Ascending aorta (tissue), 2 donors: ENCODE data around the gene TTC23. TPM values are rescaled to one million over a fixed set of nuclear protein-coding genes. Genes with fewer than 3 reads are reported as not detected.
A peak's percentile ranks its signal among the peaks of the same experiment; 100 is the strongest.

Experiments
- DNase-seq, 2 donors: peaks; one replicate each; pipeline ENCODE4 v3.0.0-alpha.2; 2019; ENCODE audit warnings: low spot score in 2 of 2
- H3K27ac ChIP-seq, 2 donors: fragments of 200-600 bp; sonication (generic); one replicate each; pipeline ENCODE4 v1.5.1; 2016 to 2017; ENCODE audit warnings: mild to moderate bottlenecking in 1 of 2
- H3K27me3 ChIP-seq: fragments of 200-600 bp; sonication (generic); one replicate; pipeline ENCODE4 v1.5.1; 2017
- H3K36me3 ChIP-seq, 2 donors: fragments of 200-600 bp; sonication (generic); one replicate each; pipeline ENCODE4 v1.5.1; 2016
- H3K4me1 ChIP-seq, 2 donors: fragments of 200-600 bp; sonication (generic); one replicate each; pipeline ENCODE4 v1.5.1; 2016 to 2017; ENCODE audit warnings: mild to moderate bottlenecking in 1 of 2
- H3K4me3 ChIP-seq, 2 donors: fragments of 200-600 bp; sonication (generic); one replicate each; pipeline ENCODE4 v1.5.1; 2016 to 2017; ENCODE audit warnings: mild to moderate bottlenecking in 1 of 2
- H3K9me3 ChIP-seq, 2 donors: fragments of 200-600 bp; sonication (generic); one replicate each; pipeline ENCODE4 v1.5.1; 2016
- CTCF ChIP-seq, 3 experiments: fragments of 200-600 bp in 2 of 3; fragments of 450-650 bp in 1 of 3; sonication (generic) in 2 of 3; IDR thresholded peaks; one replicate each; pipeline ENCODE4 v1.5.1; 2016 to 2019; ENCODE audit warnings: antibody characterized with exemption in 3 of 3, mild to moderate bottlenecking in 1 of 3, moderate library complexity in 1 of 3
- intact Hi-C: fragments of 100-400 bp; cut with DNase I; formaldehyde crosslinking; loops from one replicate; pipeline ENCODE4 v1.15.1; 2023
- total RNA-seq: library from RNA; depleted of rRNA; stranded (reverse); fragments of >200 nt; gene quantifications from one replicate; pipeline ENCODE4 v1.1.0, GENCODE V29; 2016

The TTC23 gene
- total RNA-seq, 1 donor from 2014 or later, result 37.3 TPM

- DNase-seq, result no peak
- Histone ChIP-seq H3K36me3 (peaks cover 0 to 9% of the 10 kb centered on the region in 2 donors), H3K4me1 (peaks cover 29 to 59% of the 10 kb centered on the region in 2 donors), H3K27ac (peak overlapping the region; percentile 97 to 98), H3K9me3 (no peaks in the 10 kb centered on the region), H3K4me3 (no peak overlapping the region), H3K27me3 (no peaks in the 10 kb centered on the region)
- no peak for TF ChIP-seq CTCF (IDR thresholded peaks at IDR 0.05)
- intact Hi-C loops, result loop anchor here (5.0 kb wide), 1 partner anchor 50 kb away; no protein-coding TSS in a partner anchor
These were observed 127.5 kb downstream of the TTC23 start for GRCh38 chr15:99121691-99122410.

- intact Hi-C loops, result loop anchor here (5.0 kb wide), 1 partner anchor 51 kb away; no protein-coding TSS in a partner anchor
- TF ChIP-seq CTCF (IDR thresholded peaks at IDR 0.05), result no peak
- peaks cover 28 to 62% of the 10 kb centered on the region in 2 donors for H3K4me1 ChIP-seq
- peaks cover 0 to 9% of the 10 kb centered on the region in 2 donors for H3K36me3 ChIP-seq
- H3K27me3 ChIP-seq, result no peaks in the 10 kb centered on the region
- H3K4me3 ChIP-seq, result no peak overlapping the region
- H3K9me3 ChIP-seq, result no peaks in the 10 kb centered on the region
- peak overlapping the region; percentile 35 to 97 for H3K27ac ChIP-seq
- peak in 1 of 2 donors; percentile 52 for DNase-seq
These were observed 128.2 kb downstream of the TTC23 start for GRCh38 chr15:99121207-99121606.

- peak in 1 of 2 donors; percentile 49 for DNase-seq
- intact Hi-C loops, result loop anchor here (5.0 kb wide), 1 partner anchor 52 kb away; no protein-coding TSS in a partner anchor
- H3K36me3 ChIP-seq, result peaks cover 0 to 9% of the 10 kb centered on the region in 2 donors
These were observed 129.2 kb downstream of the TTC23 start for GRCh38 chr15:99120050-99120777.

GRCh38 chr15:99118801-99119546 is 130.4 kb downstream of the TTC23 start:
- TF ChIP-seq CTCF (IDR thresholded peaks at IDR 0.05), result no peak
- Histone ChIP-seq H3K36me3 (peaks cover 0 to 12% of the 10 kb centered on the region in 2 donors), H3K4me1 (peaks cover 17 to 61% of the 10 kb centered on the region in 2 donors), H3K9me3 (no peaks in the 10 kb centered on the region), H3K4me3 (no peak overlapping the region), H3K27me3 (no peaks in the 10 kb centered on the region), H3K27ac (peak overlapping the region in 1 of 2 donors; percentile 87)
- intact Hi-C loops, result no loop called here
- peak in 1 of 2 donors; percentile 43 for DNase-seq

More at GRCh38 chr15:99120050-99120777, 129.2 kb downstream of the TTC23 start:
- TF ChIP-seq CTCF (IDR thresholded peaks at IDR 0.05), result no peak
- Histone ChIP-seq H3K27me3 (no peaks in the 10 kb centered on the region), H3K9me3 (no peaks in the 10 kb centered on the region), H3K27ac (peak overlapping the region; percentile 35 to 97), H3K4me1 (peaks cover 24 to 64% of the 10 kb centered on the region in 2 donors), H3K4me3 (no peak overlapping the region)

GRCh38 chr15:99118258-99118632 is 131.1 kb downstream of the TTC23 start:
- intact Hi-C loops, result no loop called here
- H3K36me3 ChIP-seq, result peaks cover 0 to 18% of the 10 kb centered on the region in 2 donors
- peak overlapping the region; percentile 83 to 87 for H3K27ac ChIP-seq
- no peak for TF ChIP-seq CTCF (IDR thresholded peaks at IDR 0.05)
- H3K9me3 ChIP-seq, result no peaks in the 10 kb centered on the region
- H3K4me3 ChIP-seq, result no peak overlapping the region
- DNase-seq, result no peak
- peaks cover 11 to 57% of the 10 kb centered on the region in 2 donors for H3K4me1 ChIP-seq
- no peaks in the 10 kb centered on the region for H3K27me3 ChIP-seq
